Activated naive CD4-positive, alpha-beta T cell treated with anti-CD3 and anti-CD28 coated beads, Interleukin-2, amount 50 U/mL, for 24 hours (primary cell): ENCODE measurements around the gene SETX.
A peak's percentile ranks its signal among the peaks of the same experiment; 100 is the strongest.

Experiments used
- H3K27ac Mint-ChIP-seq: one replicate; pipeline ENCODE4 v1.8.0; 2021; ENCODE audit warnings: mild to moderate bottlenecking, mixed read lengths
- H3K27me3 Mint-ChIP-seq: one replicate; pipeline ENCODE4 v1.8.0; 2021; ENCODE audit warnings: mixed read lengths
- H3K36me3 Mint-ChIP-seq: one replicate; pipeline ENCODE4 v1.8.0; 2021; ENCODE audit warnings: mixed read lengths
- H3K4me1 Mint-ChIP-seq: one replicate; pipeline ENCODE4 v1.8.0; 2021; ENCODE audit warnings: mixed read lengths
- H3K4me3 Mint-ChIP-seq: one replicate; pipeline ENCODE4 v1.8.0; 2021; ENCODE audit warnings: mild to moderate bottlenecking, mixed read lengths
- H3K9me3 Mint-ChIP-seq: one replicate; pipeline ENCODE4 v1.8.0; 2021; ENCODE audit warnings: mixed read lengths

The SETX gene

GRCh38 chr9:132241840-132242620, 112.8 kb downstream of the SETX start:
- no peaks in the 10 kb centered on the region for H3K27me3 Mint-ChIP-seq
- H3K27ac Mint-ChIP-seq, result peak overlapping the region; percentile 84

GRCh38 chr9:132241483-132241839, 113.3 kb downstream of the SETX start:
- Mint-ChIP-seq H3K27me3 (no peaks in the 10 kb centered on the region), H3K9me3 (no peaks in the 10 kb centered on the region), H3K4me1 (peaks cover 13% of the 10 kb centered on the region), H3K36me3 (no peaks in the 10 kb centered on the region), H3K27ac (peak overlapping the region; percentile 81), H3K4me3 (peak overlapping the region; percentile 93)

More at GRCh38 chr9:132241840-132242620, 112.8 kb downstream of the SETX start:
- Mint-ChIP-seq H3K4me1 (peaks cover 10% of the 10 kb centered on the region), H3K9me3 (no peaks in the 10 kb centered on the region), H3K36me3 (no peaks in the 10 kb centered on the region), H3K4me3 (peak overlapping the region; percentile 94)

DNA sequence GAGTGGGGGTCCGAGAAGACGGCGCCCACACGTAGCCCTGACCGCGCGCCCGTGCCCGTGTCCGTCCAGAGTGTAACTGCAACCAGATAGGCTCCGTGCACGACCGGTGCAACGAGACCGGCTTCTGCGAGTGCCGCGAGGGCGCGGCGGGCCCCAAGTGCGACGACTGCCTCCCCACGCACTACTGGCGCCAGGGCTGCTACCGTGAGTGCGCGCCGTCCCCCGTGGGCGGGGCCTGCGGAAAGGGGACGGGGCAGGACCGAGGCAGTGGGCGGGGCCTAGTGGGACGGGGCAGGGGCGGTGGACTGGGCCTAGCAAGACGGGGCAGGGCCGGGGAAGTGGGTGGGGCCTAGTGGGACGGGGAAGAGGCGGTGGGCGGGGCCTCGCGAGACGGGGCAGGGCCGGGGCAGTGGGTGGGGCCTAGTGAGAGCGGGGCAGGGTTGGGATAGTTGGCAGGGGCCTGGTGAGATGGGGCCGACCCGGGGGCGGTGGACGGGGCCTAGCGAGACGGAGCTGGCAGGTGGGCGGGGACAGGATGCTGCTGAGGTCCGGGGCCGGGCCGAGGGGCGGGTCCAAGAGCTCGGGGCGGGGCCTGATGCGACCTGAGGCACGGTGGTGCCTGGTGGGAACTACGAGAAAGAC, 113.8 kb downstream of the SETX start:
- H3K27me3 Mint-ChIP-seq, result no peaks in the 10 kb centered on the region

GRCh38 chr9:132239999-132240840, 114.6 kb downstream of the SETX start:
- H3K4me3 Mint-ChIP-seq, result peak overlapping the region; percentile 59
- peak overlapping the region; percentile 51 for H3K27ac Mint-ChIP-seq
- H3K9me3 Mint-ChIP-seq, result no peaks in the 10 kb centered on the region
- H3K36me3 Mint-ChIP-seq, result no peaks in the 10 kb centered on the region
- no peaks in the 10 kb centered on the region for H3K27me3 Mint-ChIP-seq
- H3K4me1 Mint-ChIP-seq, result peaks cover 17% of the 10 kb centered on the region

More for the DNA sequence above, 113.8 kb downstream of the SETX start:
- H3K27ac Mint-ChIP-seq, result peak overlapping the region; percentile 81
- H3K36me3 Mint-ChIP-seq, result no peaks in the 10 kb centered on the region
- H3K4me3 Mint-ChIP-seq, result peak overlapping the region; percentile 93
- H3K4me1 Mint-ChIP-seq, result peaks cover 17% of the 10 kb centered on the region
- H3K9me3 Mint-ChIP-seq, result no peaks in the 10 kb centered on the region

GRCh38 chr9:132239518-132239917, 115.3 kb downstream of the SETX start:
- Mint-ChIP-seq H3K27ac (no peak overlapping the region), H3K27me3 (no peaks in the 10 kb centered on the region), H3K9me3 (no peaks in the 10 kb centered on the region), H3K4me1 (peaks cover 17% of the 10 kb centered on the region), H3K4me3 (no peak overlapping the region), H3K36me3 (no peaks in the 10 kb centered on the region)

DNA sequence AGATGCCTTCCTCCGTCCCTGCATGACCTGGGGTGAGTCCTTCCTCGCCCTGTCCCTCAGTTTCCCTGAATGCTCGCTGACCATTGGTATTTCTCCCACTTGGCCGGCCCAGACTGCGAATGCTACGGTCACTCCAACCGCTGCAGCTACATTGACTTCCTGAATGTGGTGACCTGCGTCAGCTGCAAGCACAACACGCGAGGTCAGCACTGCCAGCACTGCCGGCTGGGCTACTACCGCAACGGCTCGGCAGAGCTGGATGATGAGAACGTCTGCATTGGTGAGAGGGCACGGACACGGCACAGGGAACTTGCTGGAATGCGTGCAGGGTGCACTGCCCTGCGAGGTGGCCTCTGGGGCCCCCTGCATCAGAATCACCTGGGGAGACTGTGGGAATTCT, 115.8 kb downstream of the SETX start:
- Mint-ChIP-seq H3K27me3 (no peaks in the 10 kb centered on the region), H3K27ac (no peak overlapping the region), H3K36me3 (no peaks in the 10 kb centered on the region), H3K4me1 (peaks cover 17% of the 10 kb centered on the region), H3K9me3 (no peaks in the 10 kb centered on the region), H3K4me3 (no peak overlapping the region)

GRCh38 chr9:132238026-132238972, 116.5 kb downstream of the SETX start:
- no peaks in the 10 kb centered on the region for H3K36me3 Mint-ChIP-seq
- H3K27me3 Mint-ChIP-seq, result no peaks in the 10 kb centered on the region
- no peak overlapping the region for H3K4me3 Mint-ChIP-seq
- H3K27ac Mint-ChIP-seq, result no peak overlapping the region
- peaks cover 17% of the 10 kb centered on the region for H3K4me1 Mint-ChIP-seq
- H3K9me3 Mint-ChIP-seq, result no peaks in the 10 kb centered on the region

DNA sequence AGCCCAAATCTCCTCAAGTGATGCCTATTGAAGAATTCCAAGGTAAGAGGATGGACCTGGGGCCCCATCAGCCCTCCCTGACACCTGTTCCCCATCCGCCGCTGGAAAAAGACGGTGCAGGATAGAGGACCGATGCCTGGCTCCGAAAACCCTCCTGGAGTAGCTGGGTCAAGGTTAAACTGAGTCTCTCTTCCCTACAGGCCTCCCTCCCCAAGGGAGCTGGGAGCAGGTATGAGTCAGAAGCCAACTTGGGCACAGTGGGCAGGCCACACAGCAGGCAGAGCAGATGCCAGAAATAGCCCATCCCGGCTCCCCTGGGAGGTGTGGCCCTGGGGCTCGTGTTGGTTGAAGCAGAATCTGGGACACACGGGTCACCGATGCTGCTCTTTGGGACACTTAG, 117.3 kb downstream of the SETX start:
- H3K27ac Mint-ChIP-seq, result no peak overlapping the region
- no peaks in the 10 kb centered on the region for H3K27me3 Mint-ChIP-seq
- no peaks in the 10 kb centered on the region for H3K9me3 Mint-ChIP-seq
- H3K4me3 Mint-ChIP-seq, result no peak overlapping the region
- peaks cover 15% of the 10 kb centered on the region for H3K4me1 Mint-ChIP-seq
- H3K36me3 Mint-ChIP-seq, result no peaks in the 10 kb centered on the region

DNA sequence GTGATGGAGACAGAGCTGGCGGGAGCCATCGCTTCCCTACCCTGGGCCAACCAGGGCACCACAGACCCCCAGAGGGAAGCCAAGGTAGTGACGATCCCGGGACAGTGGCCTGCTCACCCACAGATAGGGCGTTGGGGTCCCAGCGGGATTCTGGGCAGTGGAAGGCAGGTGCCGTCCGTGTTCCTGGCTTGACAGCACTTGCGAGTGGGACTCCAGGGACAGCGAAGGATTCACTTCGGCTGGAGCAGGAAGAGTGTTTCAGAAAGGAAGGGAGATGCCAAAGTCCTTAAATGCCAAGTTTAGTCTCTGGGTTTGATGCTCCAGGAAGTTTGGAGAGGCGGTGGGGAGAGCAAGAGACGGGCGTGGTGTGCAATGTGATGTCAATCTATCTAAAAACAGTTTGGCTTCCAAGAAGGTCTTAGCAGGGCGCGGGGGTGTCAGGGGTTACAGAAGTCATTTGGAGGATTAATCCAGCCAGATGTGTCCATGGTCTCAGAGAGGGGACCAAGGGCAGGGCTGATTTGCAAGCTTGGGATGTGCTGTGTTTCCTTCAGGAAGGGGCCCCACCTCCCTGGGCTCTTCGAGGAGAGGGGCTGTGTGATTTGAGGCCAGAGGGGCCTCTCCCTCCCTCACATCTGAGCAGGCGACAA, 118.0 kb downstream of the SETX start:
- H3K27ac Mint-ChIP-seq, result no peak overlapping the region
- H3K9me3 Mint-ChIP-seq, result no peaks in the 10 kb centered on the region
- no peak overlapping the region for H3K4me3 Mint-ChIP-seq
- H3K36me3 Mint-ChIP-seq, result no peaks in the 10 kb centered on the region
- H3K27me3 Mint-ChIP-seq, result no peaks in the 10 kb centered on the region
- H3K4me1 Mint-ChIP-seq, result peaks cover 11% of the 10 kb centered on the region

GRCh38 chr9:132235894-132236661, 118.7 kb downstream of the SETX start:
- H3K27ac Mint-ChIP-seq, result no peak overlapping the region
- no peaks in the 10 kb centered on the region for H3K36me3 Mint-ChIP-seq
- H3K27me3 Mint-ChIP-seq, result no peaks in the 10 kb centered on the region
- H3K4me1 Mint-ChIP-seq, result peaks cover 7% of the 10 kb centered on the region
- no peaks in the 10 kb centered on the region for H3K9me3 Mint-ChIP-seq
- no peak overlapping the region for H3K4me3 Mint-ChIP-seq

- H3K27me3 Mint-ChIP-seq, result no peaks in the 10 kb centered on the region
- peaks cover 7% of the 10 kb centered on the region for H3K4me1 Mint-ChIP-seq
- H3K27ac Mint-ChIP-seq, result no peak overlapping the region
- no peak overlapping the region for H3K4me3 Mint-ChIP-seq
- H3K36me3 Mint-ChIP-seq, result no peaks in the 10 kb centered on the region
- no peaks in the 10 kb centered on the region for H3K9me3 Mint-ChIP-seq
Observed at GRCh38 chr9:132235125-132235524, 119.7 kb downstream of the SETX start.

DNA sequence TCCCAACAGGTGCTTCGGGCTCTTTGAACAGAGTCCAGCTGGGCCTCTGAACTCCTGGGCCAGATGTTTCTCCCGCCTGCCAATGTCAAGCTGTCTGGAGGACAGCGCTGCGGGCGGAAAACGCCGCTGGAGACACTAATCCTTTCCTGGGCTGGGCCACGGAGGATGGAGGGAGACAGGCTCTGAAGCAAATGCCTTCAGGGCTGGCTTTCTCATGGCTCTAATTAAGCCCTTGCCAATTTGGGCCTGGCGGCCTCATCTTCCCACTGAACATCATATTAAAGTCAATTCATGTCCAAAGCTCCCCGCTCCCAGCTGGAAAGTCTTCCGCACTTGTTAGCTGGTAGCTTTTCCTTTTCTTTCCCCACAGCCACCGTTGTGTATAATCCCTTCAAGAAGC, 120.3 kb downstream of the SETX start:
- Mint-ChIP-seq H3K4me3 (no peak overlapping the region), H3K36me3 (no peaks in the 10 kb centered on the region), H3K27ac (no peak overlapping the region), H3K4me1 (peaks cover 7% of the 10 kb centered on the region), H3K9me3 (no peaks in the 10 kb centered on the region), H3K27me3 (no peaks in the 10 kb centered on the region)

- Mint-ChIP-seq H3K27me3 (no peaks in the 10 kb centered on the region), H3K4me1 (peaks cover 7% of the 10 kb centered on the region), H3K36me3 (no peaks in the 10 kb centered on the region), H3K27ac (no peak overlapping the region), H3K9me3 (no peaks in the 10 kb centered on the region), H3K4me3 (no peak overlapping the region)
Observed at GRCh38 chr9:132233138-132233537, 121.6 kb downstream of the SETX start.

DNA sequence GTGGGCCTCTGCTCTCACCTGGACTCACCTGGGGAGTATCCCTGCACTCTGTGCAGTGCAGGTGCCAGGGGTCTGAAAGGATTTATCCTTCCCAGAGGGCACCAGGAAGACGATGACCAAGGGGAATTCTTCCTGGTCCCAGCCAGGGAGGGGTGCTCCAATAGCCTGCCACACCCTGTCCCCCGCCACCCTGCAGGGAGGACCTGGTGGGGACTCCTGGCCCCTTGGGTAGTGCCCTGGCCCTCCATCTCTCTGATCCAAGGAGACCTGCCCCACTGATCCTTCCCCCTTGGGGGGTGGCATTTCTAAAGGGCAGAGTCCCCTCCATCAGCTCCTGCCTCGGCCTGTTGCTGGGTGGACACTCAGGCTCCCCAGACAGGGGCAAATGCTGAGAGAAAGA, 122.3 kb downstream of the SETX start:
- Mint-ChIP-seq H3K4me3 (no peak overlapping the region), H3K27ac (no peak overlapping the region), H3K36me3 (no peaks in the 10 kb centered on the region), H3K9me3 (no peaks in the 10 kb centered on the region), H3K27me3 (no peaks in the 10 kb centered on the region), H3K4me1 (peaks cover 7% of the 10 kb centered on the region)
